Measurements from ENCODE around the gene PTRHD1.

GRCh38 chr2:24740142-24740541 is 53.0 kb downstream of the PTRHD1 start:
- TF ChIP-seq CTCF (IDR thresholded peaks at IDR 0.05) (no peak), POLR2A (IDR thresholded peaks at IDR 0.05) (no peak)
